Stimulated activated CD4-positive, alpha-beta T cell treated with anti-CD3 and anti-CD28 coated beads, Interleukin-1b, Interleukin-23, amount 100 ng/mL, for 1 hour (primary cell): Measurements from ENCODE around the gene FERMT3.

ENCODE experiments used
- DNase-seq, 2 donors: peaks; one replicate each; pipeline ENCODE4 v3.0.0-alpha.2; 2020; ENCODE audit warnings: low read depth in 2 of 2

FERMT3 gene

DNA sequence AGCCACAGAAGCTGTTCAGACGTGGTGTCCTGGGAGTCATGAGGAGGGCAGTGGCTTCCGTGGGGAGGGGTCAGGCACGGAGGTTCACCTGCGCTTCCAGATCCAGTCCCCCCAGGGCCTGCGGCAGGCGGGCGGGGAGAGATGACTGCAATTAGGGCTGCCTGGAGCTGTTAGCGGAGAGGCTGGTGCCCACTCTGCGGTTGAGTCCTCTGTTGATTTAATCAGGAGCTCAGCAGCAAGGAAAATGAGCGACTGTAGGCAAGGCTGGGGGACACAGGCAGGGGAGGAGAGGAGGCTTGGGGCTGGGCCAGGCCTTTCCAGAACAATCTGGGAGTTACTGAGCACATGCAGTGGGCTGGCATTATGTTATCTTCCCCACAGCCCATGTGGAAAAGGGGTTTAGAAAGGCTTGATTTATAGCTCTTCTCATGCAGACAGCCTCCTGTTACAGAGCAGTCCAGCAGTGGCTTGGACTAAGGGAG is 57.9 kb downstream of the FERMT3 start:
- DNase-seq, result no peak

DNA sequence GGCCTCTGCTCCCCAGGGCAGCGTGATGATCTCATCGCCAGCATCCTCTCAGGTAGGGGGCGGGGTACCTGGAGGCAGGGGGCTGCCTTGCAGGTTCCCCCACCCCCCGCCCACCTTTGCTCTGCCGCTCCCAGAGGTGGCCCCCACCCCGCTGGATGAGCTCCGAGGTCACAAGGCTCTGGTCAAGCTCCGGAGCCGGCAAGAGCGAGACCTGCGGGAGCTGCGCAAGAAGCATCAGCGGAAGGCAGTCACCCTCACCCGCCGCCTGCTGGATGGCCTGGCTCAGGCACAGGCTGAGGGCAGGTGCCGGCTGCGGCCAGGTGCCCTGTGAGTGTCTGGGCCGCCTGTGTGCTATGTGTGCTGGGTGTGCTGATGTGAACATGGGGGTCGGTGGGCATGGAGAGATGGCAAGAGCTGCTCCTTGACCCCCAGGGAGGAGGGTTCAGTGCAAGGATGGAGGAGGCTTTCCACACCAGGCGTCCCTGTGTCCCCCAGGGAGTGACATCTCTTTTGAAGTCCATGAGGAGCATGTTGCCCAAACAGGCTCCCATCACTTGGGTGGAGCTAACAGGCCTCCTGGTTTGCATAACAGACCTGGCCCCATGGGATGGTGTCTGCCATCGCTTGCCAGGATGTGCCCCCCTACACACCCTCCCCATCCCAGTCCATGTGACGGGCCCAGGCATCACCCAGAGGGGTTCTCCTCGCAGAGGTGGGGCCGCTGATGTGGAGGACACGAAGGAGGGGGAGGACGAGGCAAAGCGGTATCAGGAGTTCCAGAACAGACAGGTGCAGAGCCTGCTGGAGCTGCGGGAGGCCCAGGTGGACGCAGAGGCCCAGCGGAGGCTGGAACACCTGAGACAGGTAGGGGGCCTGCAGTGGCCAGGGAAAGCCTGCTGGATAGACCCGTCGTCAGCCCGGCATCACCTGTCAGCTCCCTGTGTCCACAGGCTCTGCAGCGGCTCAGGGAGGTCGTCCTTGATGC is 58.9 kb downstream of the FERMT3 start:
- DNase-seq, result no peak

DNA sequence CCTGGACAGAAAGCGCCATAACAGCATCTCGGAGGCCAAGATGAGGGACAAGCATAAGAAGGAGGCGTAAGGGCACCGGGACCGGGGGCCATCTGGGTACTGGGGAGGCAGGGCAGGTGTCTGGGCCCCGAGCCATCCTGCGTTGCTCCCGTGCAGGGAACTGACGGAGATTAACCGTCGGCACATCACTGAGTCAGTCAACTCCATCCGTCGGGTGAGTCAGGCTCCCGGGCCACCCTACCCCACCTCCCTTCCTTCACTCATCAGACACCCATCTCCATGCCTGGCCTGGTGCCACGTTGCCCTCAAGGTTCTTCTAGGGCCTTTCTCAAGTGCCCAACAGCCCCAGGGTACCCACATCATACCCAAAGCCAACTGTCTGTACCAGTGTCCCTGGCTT is 59.8 kb downstream of the FERMT3 start:
- DNase-seq, result no peak

DNA sequence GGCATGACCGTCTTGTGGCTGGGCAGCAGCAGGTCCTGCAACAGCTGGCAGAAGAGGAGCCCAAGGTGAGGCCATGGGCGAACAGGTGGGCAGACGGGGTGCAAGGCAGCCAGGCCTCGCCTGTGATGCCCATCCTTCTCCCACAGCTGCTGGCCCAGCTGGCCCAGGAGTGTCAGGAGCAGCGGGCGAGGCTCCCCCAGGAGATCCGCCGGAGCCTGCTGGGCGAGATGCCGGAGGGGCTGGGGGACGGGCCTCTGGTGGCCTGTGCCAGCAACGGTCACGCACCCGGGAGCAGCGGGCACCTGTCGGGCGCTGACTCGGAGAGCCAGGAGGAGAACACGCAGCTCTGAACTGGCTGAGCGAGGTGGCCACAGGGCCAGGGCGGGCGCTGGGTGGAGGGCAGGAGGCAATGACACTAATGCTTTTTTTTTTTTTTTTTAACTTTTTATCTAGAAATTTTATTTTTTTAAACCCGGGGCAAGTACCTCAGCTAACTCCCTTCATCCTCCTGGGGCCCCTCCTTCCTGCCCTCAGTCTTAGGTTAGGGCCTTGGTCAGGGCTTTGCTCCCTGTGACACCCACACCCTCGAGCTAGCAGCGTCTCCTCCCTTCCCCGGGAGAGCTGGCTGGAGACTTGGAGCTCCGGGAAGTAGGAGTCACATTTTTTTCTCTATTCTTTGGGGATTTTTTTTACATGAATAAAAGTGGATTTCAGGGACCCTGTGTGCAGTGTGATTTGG is 60.9 kb downstream of the FERMT3 start:
- DNase-seq, result no peak

DNA sequence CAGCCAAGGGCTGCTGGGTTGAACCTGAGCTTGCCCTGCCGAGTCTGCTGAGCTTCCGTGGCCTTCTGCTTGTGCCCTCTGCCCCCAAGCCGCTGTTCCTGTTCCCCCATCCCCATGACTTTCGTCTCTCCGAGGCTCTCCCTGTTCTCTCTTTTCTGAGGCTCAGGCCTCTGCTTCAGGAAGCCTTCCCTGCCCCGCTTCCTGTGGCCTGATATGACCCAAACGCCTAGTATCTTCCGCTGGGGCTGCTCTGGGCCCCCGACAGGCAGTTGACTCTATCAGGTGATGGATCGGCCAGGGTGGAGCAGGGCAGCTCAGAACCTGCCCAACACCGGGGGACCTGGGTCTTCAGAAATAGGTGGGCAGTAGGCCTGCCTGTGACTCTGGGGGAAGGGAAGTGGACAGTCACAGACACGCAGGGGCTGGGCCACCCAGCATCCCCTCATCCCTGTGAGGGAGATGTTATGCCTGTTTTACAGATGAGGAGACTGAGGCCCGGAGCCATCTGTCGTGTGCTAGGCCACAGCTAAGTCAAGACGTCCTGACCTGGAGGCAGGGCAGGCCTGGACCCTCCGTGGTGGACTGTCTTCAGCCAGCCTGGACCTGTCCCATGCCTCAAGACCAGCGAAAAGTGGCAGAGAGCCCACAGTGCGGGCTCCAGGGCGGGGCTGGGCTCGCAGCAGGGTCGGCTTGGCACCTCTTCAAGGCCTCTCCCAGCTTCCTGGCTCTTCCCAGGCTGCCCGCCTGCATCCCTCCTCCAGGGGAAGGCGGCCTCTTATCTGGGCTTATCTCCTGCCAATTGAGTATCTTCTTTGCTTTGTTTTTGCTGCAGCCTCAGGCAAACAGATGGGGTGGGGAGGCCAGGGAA is 61.7 kb downstream of the FERMT3 start:
- DNase-seq, result no peak

DNA sequence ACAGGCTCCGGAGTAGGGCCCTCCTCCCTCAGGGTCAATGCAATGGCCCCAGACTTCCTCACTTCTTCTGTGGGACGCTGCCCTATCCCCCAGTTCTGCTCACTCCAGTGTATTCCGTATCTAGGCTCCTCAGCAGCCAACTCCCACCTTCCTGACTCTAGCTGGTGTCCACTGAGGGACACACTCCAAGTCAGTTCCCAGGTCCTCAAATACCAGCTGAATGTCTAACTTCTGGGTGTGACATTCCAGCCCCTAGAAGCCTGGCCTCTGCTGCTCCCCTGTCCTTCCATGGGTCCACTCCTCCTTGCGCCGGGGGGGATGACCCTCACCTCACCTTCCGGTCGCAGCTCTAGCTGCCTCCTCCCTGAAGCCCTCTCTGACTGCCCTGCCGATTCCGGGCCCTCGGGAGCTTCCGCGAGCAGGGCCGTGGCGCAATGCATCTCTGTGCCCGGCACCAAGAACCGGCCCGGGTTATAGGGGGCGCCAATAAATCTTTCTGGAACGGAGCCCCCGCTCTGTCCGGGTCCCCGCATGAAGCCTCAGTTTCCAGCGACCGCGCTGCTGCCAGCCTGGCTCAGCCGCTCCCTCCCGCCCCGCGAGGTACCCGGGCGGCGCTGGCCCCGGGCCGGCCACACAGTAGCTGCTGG is 62.5 kb downstream of the FERMT3 start:
- peak in 1 of 2 donors; percentile 22 for DNase-seq

DNA sequence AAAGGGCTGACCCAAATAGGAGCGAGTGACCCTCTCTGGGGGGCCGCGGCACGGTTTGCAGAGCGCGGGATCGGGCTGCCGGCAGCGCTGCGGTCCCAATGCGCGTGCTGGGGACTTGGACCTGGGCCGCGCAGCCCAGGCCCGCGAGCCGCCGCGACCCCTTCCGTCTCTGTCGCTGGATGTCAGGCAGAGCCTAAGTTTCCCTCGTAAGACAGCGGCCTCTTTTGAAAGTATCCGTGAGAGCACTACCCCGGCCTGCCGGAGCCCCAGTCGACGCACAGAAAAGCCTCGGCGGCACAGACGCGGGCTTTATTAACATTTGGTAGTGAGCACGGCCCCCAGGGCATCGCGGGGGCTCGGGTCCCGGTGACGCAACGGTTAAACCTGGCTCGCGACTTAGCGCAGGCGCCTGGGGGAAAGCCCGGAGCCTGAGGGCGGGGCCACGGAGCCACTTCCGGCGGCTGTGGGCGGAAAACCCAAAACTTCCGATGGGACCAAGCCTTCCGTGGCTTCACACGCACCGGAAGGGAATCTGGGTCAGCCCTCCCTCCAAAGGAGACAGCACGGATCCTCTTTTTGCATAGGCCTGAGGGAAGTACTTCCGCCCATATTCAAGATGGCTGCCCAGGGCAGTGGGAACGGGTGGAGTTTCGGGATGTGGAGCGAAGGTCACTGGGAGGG is 63.2 kb downstream of the FERMT3 start:
- DNase-seq, result peak; percentile 91 to 97
